NCI-H2081 treated with DMSO at 0.1 percent for 48 hours (cell line): ENCODE data around the gene ADAD2.

Experiments used
- DNase-seq: peaks from one replicate; lab custom pipeline; 2025; lab: John Stamatoyannopoulos, UW

The ADAD2 gene

GRCh38 chr16:84223456-84223855, 32.5 kb downstream of the ADAD2 start:
- DNase-seq: no peak

- DNase-seq: no peak
Observed at GRCh38 chr16:84224554-84224953, 33.6 kb downstream of the ADAD2 start.

GRCh38 chr16:84225126-84225525, 34.2 kb downstream of the ADAD2 start:
- DNase-seq: no peak

GRCh38 chr16:84225571-84225970, 34.6 kb downstream of the ADAD2 start:
- no peak for DNase-seq

- DNase-seq: no peak
Observed at GRCh38 chr16:84226026-84226425, 35.1 kb downstream of the ADAD2 start.

DNA sequence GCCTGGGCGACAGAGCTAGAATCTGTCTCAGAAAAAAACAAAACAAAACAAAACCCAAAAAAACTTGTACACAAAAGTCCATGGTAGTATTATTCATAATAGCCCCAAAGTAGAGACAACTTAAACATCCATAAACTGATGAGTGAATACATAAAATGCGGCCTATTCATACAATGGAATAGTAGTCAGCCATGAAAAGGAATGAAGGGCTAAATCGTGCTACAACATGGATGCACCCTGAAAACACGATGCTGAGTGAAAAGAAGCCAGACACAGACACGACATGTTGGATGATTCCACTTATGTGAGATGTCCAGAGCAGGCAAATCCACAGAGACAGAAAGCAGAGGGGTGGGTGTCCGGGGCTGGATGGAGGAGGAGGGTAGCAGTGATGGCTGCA, 36.6 kb downstream of the ADAD2 start:
- DNase-seq: no peak

DNA sequence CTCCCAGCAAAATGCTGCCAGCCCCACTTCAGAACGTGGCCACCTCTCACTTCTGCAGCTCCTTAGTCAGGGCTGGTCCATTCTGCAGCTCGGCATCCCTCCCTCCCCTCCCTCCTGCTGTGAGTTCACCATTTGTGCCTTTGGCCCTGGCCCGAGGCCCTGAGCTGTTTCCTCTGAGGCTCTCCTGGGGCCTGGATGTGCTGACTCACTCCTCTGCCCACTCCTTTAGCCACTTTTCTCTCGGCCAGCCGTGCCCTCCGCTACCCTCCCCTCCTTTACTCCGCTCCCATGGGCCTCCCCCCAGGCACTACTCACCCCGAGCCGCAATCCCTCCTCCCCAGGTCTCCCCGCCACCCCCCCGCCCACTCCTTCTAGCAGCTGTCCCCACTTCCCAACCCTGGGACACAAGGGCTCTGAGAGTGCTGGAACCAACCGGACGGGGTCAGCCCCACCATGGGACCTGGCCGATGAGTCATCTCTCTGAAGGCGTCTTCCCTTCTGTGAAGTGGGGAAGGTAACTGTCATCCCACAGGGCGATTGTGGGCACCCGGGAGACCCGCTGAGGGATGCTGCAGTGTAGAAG, 37.4 kb downstream of the ADAD2 start:
- no peak for DNase-seq

- DNase-seq: no peak
Observed at GRCh38 chr16:84229471-84229870, 38.5 kb downstream of the ADAD2 start.

GRCh38 chr16:84232060-84232459, 41.1 kb downstream of the ADAD2 start:
- DNase-seq: no peak

DNA sequence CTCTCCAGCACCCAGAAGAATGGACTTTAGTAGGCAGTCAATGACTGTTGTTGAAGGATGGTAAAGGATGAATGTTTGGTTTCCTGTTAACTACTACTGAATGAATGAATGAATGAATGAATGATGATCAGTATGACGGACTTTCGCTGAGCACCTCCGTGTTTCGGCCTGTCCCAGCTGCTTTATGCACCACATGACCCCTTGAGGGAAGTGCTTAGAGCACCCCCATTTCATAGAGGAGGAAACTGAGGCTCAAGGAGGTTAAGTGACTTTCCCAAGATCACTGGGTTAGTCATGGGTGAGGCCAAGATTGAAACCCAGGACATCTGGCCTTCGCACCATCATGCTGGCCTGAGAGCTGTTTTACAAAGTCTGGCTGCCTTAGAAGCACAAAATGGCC, 42.0 kb downstream of the ADAD2 start:
- DNase-seq: no peak

- DNase-seq: no peak
Observed at GRCh38 chr16:84233748-84234147, 42.8 kb downstream of the ADAD2 start.

DNA sequence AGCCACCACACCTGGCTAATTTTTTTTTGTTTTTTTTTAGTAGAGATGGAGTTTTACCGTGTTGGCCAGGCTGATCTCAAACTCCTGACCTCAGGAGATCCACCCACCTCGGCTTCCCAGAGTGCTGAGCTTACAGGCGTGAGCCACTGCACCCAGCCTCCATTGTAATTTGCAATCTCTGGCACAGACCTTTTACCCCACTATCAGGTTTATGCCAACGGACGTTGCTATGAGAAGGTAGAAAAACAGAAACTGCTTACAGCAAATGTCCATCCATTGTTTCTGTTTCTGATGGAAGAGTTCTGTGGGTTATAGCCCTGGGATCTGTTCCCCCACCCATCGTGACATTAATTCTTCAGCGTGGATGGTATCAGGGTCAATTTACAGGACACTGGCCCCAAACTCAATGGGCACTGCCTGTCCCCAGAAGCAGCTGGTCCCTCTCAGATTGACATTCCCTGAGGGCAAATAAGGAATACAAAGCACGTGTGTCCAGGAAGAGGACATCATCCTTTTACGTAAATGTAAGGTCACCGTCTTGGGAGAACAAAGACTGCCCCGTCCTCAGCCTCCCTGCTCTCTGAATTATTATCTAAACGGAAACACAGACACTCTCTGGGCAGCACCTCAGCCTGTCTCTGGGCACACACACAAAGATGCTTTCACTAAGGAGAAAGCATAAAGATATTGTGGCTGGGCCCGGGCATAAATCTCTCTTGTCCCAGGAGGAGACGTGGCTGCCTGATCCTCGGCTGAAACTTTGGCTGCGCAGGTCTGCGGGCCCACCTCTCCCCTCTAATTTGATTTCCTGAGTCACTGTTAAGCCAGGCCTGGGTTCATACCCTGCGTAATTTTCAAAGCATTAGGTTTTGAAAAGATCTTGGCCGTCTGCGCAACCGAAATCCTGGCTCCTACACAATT, 43.6 kb downstream of the ADAD2 start:
- no peak for DNase-seq

GRCh38 chr16:84236671-84237070, 45.7 kb downstream of the ADAD2 start:
- DNase-seq: no peak

GRCh38 chr16:84237994-84238750, 47.2 kb downstream of the ADAD2 start:
- no peak for DNase-seq

GRCh38 chr16:84239141-84239769, 48.3 kb downstream of the ADAD2 start:
- DNase-seq: no peak

DNA sequence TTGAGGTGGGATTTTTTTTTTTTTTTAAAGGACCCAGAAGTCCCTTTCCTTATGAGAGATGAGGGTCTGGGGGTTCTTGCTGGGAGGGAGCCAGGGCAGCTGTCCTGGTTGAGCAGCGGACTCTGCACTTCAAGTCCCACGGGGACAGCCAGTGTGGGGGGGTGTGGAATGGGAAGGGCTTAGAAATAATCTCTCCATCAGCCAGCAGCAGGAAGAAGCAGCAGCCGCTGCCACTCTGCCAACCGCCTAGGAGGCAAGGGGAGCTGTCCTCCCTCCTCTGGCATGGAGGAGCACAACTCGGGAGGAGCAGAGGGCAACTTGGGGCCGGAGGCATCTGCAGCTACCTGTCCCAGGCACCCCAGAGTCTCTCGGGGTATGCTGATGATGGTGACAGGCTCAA, 49.0 kb downstream of the ADAD2 start, which contains the start of gene KCNG4:
TSS of gene KCNG4 (minus strand) at position 104 of the 400 bp plus-strand sequence. CDS start 2,527 bp downstream, outside the sequence.
- no peak for DNase-seq

- no peak for DNase-seq
Observed at GRCh38 chr16:84240455-84240854, 49.5 kb downstream of the ADAD2 start.

DNA sequence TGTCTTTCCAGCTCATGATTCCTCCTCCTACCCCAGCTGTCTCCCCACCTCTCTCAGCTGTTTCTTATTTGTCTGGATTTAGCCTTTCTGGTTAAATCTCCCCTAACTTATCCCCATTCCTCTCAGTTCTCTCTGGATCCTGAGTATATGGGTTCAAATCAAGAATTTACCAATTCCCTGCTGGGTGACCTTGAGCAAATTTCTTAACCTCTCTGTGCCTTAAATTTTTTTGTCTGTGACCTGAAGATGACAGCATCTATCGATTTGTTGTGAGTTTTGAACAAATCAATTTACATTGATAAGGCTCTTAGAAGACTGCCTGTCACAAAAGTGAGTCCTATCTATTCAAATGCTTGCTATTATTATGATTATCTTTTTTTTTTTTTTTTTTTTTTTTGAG, 50.8 kb downstream of the ADAD2 start:
- no peak for DNase-seq

DNA sequence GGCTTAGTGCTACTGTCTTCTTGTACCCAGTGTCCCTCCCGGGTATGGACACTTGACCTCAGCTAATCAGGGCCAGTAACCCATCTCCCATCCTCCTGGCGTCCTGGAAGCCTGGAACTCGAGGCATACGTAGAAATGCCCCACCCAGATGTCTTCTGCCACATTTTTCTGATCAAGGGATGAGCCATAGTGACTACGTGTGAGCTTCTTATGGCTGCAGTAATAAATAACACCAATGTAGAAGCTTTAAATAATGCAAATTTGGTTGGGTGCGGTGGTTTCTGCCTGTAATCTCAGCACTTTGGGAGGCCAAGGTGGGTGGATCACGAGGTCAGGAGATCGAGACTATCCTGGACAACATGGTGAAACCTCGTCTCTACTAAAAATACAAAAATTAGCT, 51.9 kb downstream of the ADAD2 start:
- no peak for DNase-seq

GRCh38 chr16:84243732-84244131, 52.8 kb downstream of the ADAD2 start:
- DNase-seq: no peak

DNA sequence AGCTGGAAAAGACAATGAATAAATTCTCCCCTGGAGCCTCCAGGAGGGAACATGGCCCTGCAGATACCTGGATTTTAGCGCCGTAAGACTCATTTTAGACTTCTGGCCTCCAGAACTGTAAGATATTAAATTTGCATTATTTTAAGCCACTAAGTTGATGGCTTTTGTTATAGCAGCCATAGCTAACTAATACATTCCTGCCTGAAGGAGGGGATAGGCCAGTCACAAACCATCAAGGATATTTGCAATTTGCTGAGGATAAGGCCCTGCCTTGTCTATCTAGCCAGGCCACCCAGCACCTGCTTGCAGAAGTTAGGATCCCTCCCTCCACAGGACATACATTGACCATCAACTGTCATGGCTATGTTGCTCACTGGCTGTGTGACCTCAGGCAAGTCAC, 53.8 kb downstream of the ADAD2 start:
- DNase-seq: no peak

DNA sequence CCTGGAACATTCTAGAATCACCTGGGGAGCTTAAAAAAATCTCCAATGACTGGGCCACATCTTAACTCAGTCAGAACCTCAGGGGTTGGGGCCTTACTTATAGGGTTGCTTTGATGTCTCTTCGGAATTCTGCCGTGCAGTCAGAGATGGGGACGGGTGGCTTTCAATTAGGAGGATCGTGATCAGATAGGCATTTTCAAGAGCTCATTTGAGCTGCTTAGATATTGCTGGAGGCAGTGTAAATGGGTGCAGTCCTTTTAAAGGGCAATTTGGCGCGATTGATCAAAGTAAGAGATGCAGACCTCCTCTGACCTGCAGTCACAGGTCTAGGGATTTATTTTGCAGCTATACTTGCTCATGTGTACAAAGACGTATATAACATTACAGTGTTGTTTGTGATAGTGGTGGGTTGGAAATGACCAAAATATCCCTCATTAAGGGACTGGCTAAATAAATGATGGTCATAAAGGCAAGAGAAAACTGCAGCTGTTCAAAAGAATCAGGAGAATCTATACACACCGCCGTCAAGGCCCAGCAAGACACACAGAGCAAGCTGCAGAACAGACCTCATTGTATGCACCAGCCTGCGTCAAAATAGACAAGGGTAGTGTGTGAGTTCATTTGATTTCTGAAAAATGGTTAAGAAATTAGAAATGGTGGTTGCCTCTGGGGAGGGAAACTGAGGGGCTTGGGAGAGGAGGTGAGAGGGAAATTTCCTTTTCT, 55.2 kb downstream of the ADAD2 start:
- no peak for DNase-seq
